KMS-11 (cell line): ENCODE data around the gene DPF1.

Experiments used
- H2AFZ ChIP-seq: fragments of 200-600 bp; sonication (generic); 2 replicates; pipeline ENCODE4 v1.6.1; 2016; ENCODE audit warnings: antibody characterized with exemption, mixed run types, low read depth
- H3K27ac ChIP-seq: fragments of 200-600 bp; sonication (generic); 2 replicates; pipeline ENCODE4 v1.6.1; 2016; ENCODE audit warnings: mild to moderate bottlenecking, mixed run types
- H3K27me3 ChIP-seq: fragments of 200-600 bp; sonication (generic); 2 replicates; pipeline ENCODE4 v1.6.1; 2017; ENCODE audit warnings: mild to moderate bottlenecking, low read depth, mixed run types, moderate library complexity; ENCODE audit not compliant: insufficient read depth
- H3K36me3 ChIP-seq: fragments of 200-600 bp; sonication (generic); 2 replicates; pipeline ENCODE4 v1.6.1; 2017; ENCODE audit warnings: mild to moderate bottlenecking, mixed run types; ENCODE audit not compliant: insufficient read depth
- H3K4me1 ChIP-seq: fragments of 200-600 bp; sonication (generic); 2 replicates; pipeline ENCODE4 v1.6.1; 2016; ENCODE audit warnings: mild to moderate bottlenecking, low read depth, mixed run types; ENCODE audit not compliant: poor library complexity, severe bottlenecking
- H3K4me2 ChIP-seq: fragments of 200-600 bp; sonication (generic); 2 replicates; pipeline ENCODE4 v1.7.0; 2016; ENCODE audit warnings: mild to moderate bottlenecking, mixed run types
- H3K4me3 ChIP-seq: fragments of 200-600 bp; sonication (generic); IDR thresholded peaks from 2 replicates; pipeline ENCODE4 v1.6.1; 2017; ENCODE audit warnings: low read depth, low read length, mixed read lengths; ENCODE audit not compliant: insufficient read depth
- H3K79me2 ChIP-seq: fragments of 200-600 bp; sonication (generic); 2 replicates; pipeline ENCODE4 v1.6.1; 2016; ENCODE audit warnings: low read depth, mixed run types; ENCODE audit not compliant: insufficient read depth
- H3K9ac ChIP-seq: fragments of 200-600 bp; sonication (generic); 2 replicates; pipeline ENCODE4 v1.6.1; 2016; ENCODE audit warnings: mild to moderate bottlenecking, mixed run types
- H4K20me1 ChIP-seq: fragments of 200-600 bp; sonication (generic); 2 replicates; pipeline ENCODE4 v1.6.1; 2016; ENCODE audit warnings: mild to moderate bottlenecking, mixed run types; ENCODE audit not compliant: insufficient read depth
- TF ChIP-seq, protein P1 (sequence below): fragments of 200-600 bp; sonication (generic); conservative IDR thresholded peaks from 2 replicates; pipeline ENCODE4 v1.6.1; 2017; ENCODE audit warnings: low read depth, mild to moderate bottlenecking, antibody characterized with exemption, low read length, moderate library complexity, mixed read lengths

Gene DPF1

DNA sequence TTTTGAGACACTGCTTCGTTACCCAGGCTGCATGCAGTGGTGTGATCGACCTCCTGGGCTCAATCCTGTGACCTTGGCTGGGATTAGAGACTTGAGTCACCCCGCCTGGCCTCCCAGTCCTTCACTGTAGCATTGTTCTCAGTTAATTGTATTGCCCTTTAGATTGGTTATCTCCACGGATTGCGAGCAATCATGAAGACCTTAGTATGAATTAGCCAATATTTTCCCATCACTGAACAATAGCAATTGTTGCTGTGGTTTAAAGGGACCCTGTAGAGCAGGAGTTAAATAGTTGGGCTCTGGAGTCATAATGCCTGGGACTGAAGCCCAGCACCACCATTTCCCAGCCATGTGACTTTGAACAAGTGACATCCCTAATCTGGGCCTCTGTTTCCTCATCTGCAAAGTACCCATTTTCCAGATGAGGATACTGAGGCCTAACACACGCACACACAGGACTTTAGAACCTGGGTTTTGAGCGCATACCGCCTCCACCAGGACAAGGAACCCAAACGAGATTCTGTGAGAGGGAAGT is 23.8 kb upstream of the DPF1 start:
- TF ChIP-seq, protein P1, sequence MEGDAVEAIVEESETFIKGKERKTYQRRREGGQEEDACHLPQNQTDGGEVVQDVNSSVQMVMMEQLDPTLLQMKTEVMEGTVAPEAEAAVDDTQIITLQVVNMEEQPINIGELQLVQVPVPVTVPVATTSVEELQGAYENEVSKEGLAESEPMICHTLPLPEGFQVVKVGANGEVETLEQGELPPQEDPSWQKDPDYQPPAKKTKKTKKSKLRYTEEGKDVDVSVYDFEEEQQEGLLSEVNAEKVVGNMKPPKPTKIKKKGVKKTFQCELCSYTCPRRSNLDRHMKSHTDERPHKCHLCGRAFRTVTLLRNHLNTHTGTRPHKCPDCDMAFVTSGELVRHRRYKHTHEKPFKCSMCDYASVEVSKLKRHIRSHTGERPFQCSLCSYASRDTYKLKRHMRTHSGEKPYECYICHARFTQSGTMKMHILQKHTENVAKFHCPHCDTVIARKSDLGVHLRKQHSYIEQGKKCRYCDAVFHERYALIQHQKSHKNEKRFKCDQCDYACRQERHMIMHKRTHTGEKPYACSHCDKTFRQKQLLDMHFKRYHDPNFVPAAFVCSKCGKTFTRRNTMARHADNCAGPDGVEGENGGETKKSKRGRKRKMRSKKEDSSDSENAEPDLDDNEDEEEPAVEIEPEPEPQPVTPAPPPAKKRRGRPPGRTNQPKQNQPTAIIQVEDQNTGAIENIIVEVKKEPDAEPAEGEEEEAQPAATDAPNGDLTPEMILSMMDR, result no peak
- Histone ChIP-seq H3K27me3 (peaks cover 2% of the 10 kb centered on the region; the same call in 1 of the 2 replicates), H2AFZ (no peak overlapping the region), H3K4me3 (no peak overlapping the region), H3K36me3 (no peaks in the 10 kb centered on the region), H3K79me2 (no peaks in the 10 kb centered on the region), H3K4me1 (no peaks in the 10 kb centered on the region), H3K9ac (no peak overlapping the region), H3K27ac (no peak overlapping the region), H4K20me1 (no peaks in the 10 kb centered on the region), H3K4me2 (no peak overlapping the region)

DNA sequence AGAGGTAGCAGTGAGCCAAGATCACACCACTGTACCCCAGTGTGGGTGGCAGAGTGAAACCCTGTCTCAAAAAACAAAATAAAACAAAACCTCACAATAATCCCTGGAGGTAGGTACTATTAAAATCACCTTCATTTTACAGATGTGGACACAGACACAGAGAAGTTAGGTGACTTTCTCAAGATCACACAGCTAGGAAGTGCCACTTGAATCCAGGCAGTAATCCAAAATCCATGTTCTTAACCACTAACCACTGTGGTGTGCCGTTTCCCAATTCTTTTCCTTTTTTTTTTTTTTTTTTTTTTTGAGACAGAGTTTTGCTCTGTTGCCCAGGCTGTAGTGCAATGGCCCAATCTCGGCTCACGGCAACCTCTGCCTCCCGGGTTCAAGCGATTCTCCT is 23.1 kb upstream of the DPF1 start:
- Histone ChIP-seq H3K27ac (no peak overlapping the region), H3K79me2 (no peaks in the 10 kb centered on the region), H4K20me1 (no peaks in the 10 kb centered on the region), H3K36me3 (no peaks in the 10 kb centered on the region), H3K9ac (no peak overlapping the region), H3K4me1 (no peaks in the 10 kb centered on the region), H3K27me3 (no peaks in the 10 kb centered on the region), H3K4me3 (no peak overlapping the region), H2AFZ (no peak overlapping the region), H3K4me2 (no peak overlapping the region)
- TF ChIP-seq, protein P1, result no peak

DNA sequence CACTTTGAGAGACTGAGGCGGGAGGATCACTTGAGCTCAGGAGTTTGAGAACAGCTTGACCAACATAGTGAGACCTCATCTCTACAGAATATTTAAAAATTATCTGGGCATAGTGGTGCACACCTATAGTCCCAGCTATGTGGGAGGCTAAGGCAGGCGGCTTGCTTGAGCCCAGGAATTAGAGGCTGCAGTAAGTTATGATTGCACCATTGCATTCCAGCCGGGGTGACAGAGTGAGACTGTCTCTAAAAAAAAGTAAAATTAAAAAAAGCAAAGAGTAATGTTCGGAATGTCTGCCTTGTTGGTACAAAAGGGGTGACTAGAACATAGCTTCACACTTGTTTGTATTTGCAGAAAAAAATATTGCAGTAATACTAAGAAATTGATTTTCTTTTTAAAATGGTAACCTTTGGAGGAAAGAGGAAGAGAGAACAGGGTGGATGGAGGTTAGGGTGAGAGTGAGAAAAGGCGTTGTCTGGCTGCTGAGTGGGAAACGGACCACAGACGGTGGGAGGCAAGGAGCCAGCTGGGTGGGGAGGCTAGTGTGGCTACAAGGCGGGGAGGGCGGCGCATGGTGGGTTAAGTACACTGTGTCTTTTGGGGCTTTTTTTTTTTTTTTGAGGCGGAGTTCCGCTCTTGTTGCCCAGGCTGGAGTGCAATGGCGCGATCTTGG is 21.9 kb upstream of the DPF1 start:
- Histone ChIP-seq H3K36me3 (no peaks in the 10 kb centered on the region), H4K20me1 (no peaks in the 10 kb centered on the region), H3K27ac (no peak overlapping the region), H3K79me2 (no peaks in the 10 kb centered on the region), H2AFZ (no peak overlapping the region), H3K4me1 (no peaks in the 10 kb centered on the region), H3K9ac (no peak overlapping the region), H3K27me3 (no peaks in the 10 kb centered on the region), H3K4me2 (no peak overlapping the region), H3K4me3 (no peak overlapping the region)
- TF ChIP-seq, protein P1, result no peak

DNA sequence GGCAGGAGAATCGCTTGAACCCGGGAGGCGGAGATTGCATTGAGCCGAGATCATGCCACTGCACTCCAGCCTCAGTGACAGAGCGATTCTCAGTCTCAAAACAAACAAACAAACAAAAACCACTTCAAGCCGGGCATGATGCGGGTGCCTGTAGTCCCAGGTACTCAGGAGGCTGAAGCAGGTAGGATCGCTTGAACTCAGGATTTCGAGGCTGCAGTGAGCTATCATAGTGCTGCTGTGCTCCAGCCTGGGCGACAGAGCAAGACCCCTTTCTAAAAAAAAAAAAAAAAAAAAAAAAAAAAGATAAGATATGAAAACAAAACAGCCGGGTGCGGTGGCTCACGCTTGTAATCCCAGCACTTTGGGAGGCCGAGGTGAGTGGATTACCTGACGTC is 19.3 kb upstream of the DPF1 start:
- no peak overlapping the region for H3K9ac ChIP-seq
- H3K36me3 ChIP-seq, result no peaks in the 10 kb centered on the region
- no peaks in the 10 kb centered on the region for H4K20me1 ChIP-seq
- no peaks in the 10 kb centered on the region for H3K79me2 ChIP-seq
- no peak overlapping the region; the same call in 1 of the 2 replicates for H3K4me2 ChIP-seq
- H3K27ac ChIP-seq, result no peak overlapping the region
- H3K4me1 ChIP-seq, result no peaks in the 10 kb centered on the region
- no peak overlapping the region for H3K4me3 ChIP-seq
- peaks cover 3% of the 10 kb centered on the region; the same call in 1 of the 2 replicates for H3K27me3 ChIP-seq
- H2AFZ ChIP-seq, result no peak overlapping the region
- TF ChIP-seq, protein P1, result no peak
